NAMALWA (cell line): ENCODE results near the gene IRS2.

Source experiments
- DNase-seq: peaks from one replicate; pipeline ENCODE4 v3.0.0-alpha.2; 2015; ENCODE audit warnings: low spot score

The IRS2 gene

GRCh38 chr13:109779876-109780510 is 6.4 kb downstream of the IRS2 start:
- peak; percentile 13 for DNase-seq

GRCh38 chr13:109779074-109779473 is 7.3 kb downstream of the IRS2 start:
- DNase-seq: peak; percentile 47

GRCh38 chr13:109778102-109778542 is 8.3 kb downstream of the IRS2 start:
- peak; percentile 26 for DNase-seq

- no peak for DNase-seq
Observed at GRCh38 chr13:109776575-109776974, 9.8 kb downstream of the IRS2 start.

- no peak for DNase-seq
Observed at GRCh38 chr13:109773786-109774185, 12.6 kb downstream of the IRS2 start.

- DNase-seq: no peak
Observed at GRCh38 chr13:109773276-109773675, 13.1 kb downstream of the IRS2 start.

GRCh38 chr13:109771926-109772325 is 14.5 kb downstream of the IRS2 start:
- no peak for DNase-seq

GRCh38 chr13:109770436-109770835 is 15.9 kb downstream of the IRS2 start:
- no peak for DNase-seq

GRCh38 chr13:109769921-109770320 is 16.5 kb downstream of the IRS2 start:
- no peak for DNase-seq

GRCh38 chr13:109769275-109769674 is 17.1 kb downstream of the IRS2 start:
- DNase-seq: no peak

GRCh38 chr13:109768616-109769015 is 17.8 kb downstream of the IRS2 start:
- no peak for DNase-seq

GRCh38 chr13:109768176-109768575 is 18.2 kb downstream of the IRS2 start:
- no peak for DNase-seq

GRCh38 chr13:109767023-109767422 is 19.4 kb downstream of the IRS2 start:
- no peak for DNase-seq

- no peak for DNase-seq
Observed at GRCh38 chr13:109764470-109765291, 21.7 kb downstream of the IRS2 start.

- no peak for DNase-seq
Observed at GRCh38 chr13:109764045-109764444, 22.3 kb downstream of the IRS2 start.

- no peak for DNase-seq
Observed at GRCh38 chr13:109762791-109763190, 23.6 kb downstream of the IRS2 start.

GRCh38 chr13:109761695-109762094 is 24.7 kb downstream of the IRS2 start:
- DNase-seq: no peak

- no peak for DNase-seq
Observed at GRCh38 chr13:109760951-109761350, 25.4 kb downstream of the IRS2 start.

- no peak for DNase-seq
Observed at GRCh38 chr13:109760402-109760801, 26.0 kb downstream of the IRS2 start.

- no peak for DNase-seq
Observed at GRCh38 chr13:109759609-109760008, 26.8 kb downstream of the IRS2 start.

GRCh38 chr13:109758937-109759480 is 27.4 kb downstream of the IRS2 start:
- no peak for DNase-seq

- DNase-seq: no peak
Observed at GRCh38 chr13:109756778-109757177, 29.6 kb downstream of the IRS2 start.

GRCh38 chr13:109755997-109756396 is 30.4 kb downstream of the IRS2 start:
- no peak for DNase-seq
